H1 (cell line): Measurements from ENCODE around the gene NELFA. TPM values are rescaled to one million over a fixed set of nuclear protein-coding genes. Genes with fewer than 3 reads are reported as not detected.

Experiments
- CEBPB ChIP-seq: IDR thresholded peaks from 2 replicates; pipeline ENCODE4 v1.6.1; 2012; ENCODE audit warnings: low read depth, low read length
- CHD1 ChIP-seq: IDR thresholded peaks from 2 replicates; pipeline ENCODE4 v1.6.1; 2012; ENCODE audit warnings: low read depth, low read length, improper control_type of control experiment
- HDAC2 ChIP-seq, 2 experiments: fragments of 300-600 bp in 1 of 2; sonication (generic) in 1 of 2; IDR thresholded peaks; 2 replicates each; pipeline ENCODE4 v1.6.1; 2011 to 2012; ENCODE audit warnings: low read depth in 2 of 2, low read length in 2 of 2, mild to moderate bottlenecking in 2 of 2, moderate library complexity in 2 of 2, borderline replicate concordance in 1 of 2, inconsistent platforms in 1 of 2
- JUN ChIP-seq: IDR thresholded peaks from 2 replicates; pipeline ENCODE4 v1.6.1; 2011; ENCODE audit warnings: low read depth, mild to moderate bottlenecking, improper control_type of control experiment, low read length
- POLR2A ChIP-seq, 2 experiments: IDR thresholded peaks; 1 replicate in 1 of 2; 2 replicates in 1 of 2; pipeline ENCODE4 v1.6.1; 2011; ENCODE audit warnings: low read depth in 2 of 2, low read length in 2 of 2, mild to moderate bottlenecking in 2 of 2; ENCODE audit errors: control extremely low read depth in 1 of 2
- SUZ12 ChIP-seq: fragments of 200-600 bp; sonication (generic); IDR thresholded peaks from 2 replicates; pipeline ENCODE4 v1.6.1; 2012; ENCODE audit warnings: mild to moderate bottlenecking, inconsistent platforms, low read length, moderate library complexity, mixed read lengths
- ZNF274 ChIP-seq: IDR thresholded peaks from 2 replicates; pipeline ENCODE4 v1.7.0; 2012; ENCODE audit warnings: low read length, borderline replicate concordance; ENCODE audit errors: extremely low read depth
- polyA plus RNA-seq, 7 experiments: library from polyadenylated mRNA; depleted of rRNA in 3 of 7; stranded (reverse) in 5 of 7; unstranded in 2 of 7; fragments of >200 nt in 5 of 7; fragments of 200-250 nt in 2 of 7; gene quantifications; 1 replicate in 5 of 7; 2 replicates in 1 of 7; 4 replicates in 1 of 7; pipeline versions ENCODE4 v1.2.1 to v1.2.3, GENCODE V29; 2011 to 2013; ENCODE audit warnings: missing spikeins in 2 of 7, mixed read lengths in 2 of 7
- total RNA-seq: library from RNA; stranded (reverse); fragmentation: NEBNext Ultra II Directional; extraction: Animal tissue kit (Norgen Biotek cat#: 25700); gene quantifications from 2 replicates; pipeline ENCODE4 v1.2.1, GENCODE V29; 2021

Gene NELFA
- total and polyA plus RNA-seq, 2 of the 8 experiments (the other 6 are each of a cell fraction or from before 2014, with no cell fraction given), result 41.8 to 57.5 TPM

DNA sequence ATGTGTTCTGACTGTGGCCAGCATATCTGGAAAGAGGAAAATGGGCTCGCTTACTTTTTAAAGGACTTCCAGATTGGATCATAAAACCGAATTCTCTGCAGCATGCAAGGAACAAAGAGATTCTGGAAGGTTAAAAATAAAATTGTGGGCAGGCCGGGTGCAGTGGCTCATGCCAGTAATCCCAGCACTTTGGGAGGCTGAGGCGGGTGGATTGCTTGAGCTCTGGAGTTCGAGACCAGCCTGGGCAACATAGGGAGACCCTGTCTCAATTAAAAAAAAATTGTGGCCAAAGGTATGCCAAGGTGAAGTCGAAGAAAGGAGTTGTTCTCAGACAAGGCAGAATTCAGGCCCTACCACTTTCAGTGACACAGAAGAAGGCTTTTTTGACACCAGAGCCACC lies 37.8 kb downstream of the NELFA start (continued):
- TF ChIP-seq ZNF274, result no peak
- TF ChIP-seq CHD1, result no peak
- no peak for TF ChIP-seq CEBPB
- TF ChIP-seq HDAC2 (IDR thresholded peaks at IDR 0.05; ENCODE audit: borderline replicate concordance in 1 of 2, low read depth in 2 of 2, low read length in 2 of 2), result no peak
- TF ChIP-seq POLR2A (IDR thresholded peaks at IDR 0.05; ENCODE audit: control extremely low read depth in 1 of 2, low read depth in 2 of 2, low read length in 2 of 2), result no peak
- no peak for TF ChIP-seq JUN
- no peak for TF ChIP-seq SUZ12
